Vagina (tissue), 2 donors: ENCODE results near the gene WDFY1. TPM values are rescaled to one million over a fixed set of nuclear protein-coding genes. Genes with fewer than 3 reads are reported as not detected.

Experiments used
- DNase-seq, 2 donors: peaks; one replicate each; pipeline ENCODE4 v3.0.0-alpha.2; 2017; ENCODE audit errors: extremely low spot score in 2 of 2
- H3K27ac ChIP-seq: fragments of 200-600 bp; sonication (generic); one replicate; pipeline ENCODE4 v1.5.1; 2019
- H3K27me3 ChIP-seq: fragments of 200-600 bp; sonication (generic); one replicate; pipeline ENCODE4 v1.5.1; 2019
- H3K36me3 ChIP-seq, 2 donors: fragments of 200-600 bp; sonication (generic); one replicate each; pipeline ENCODE4 v1.5.1; 2017 to 2019
- H3K4me1 ChIP-seq: fragments of 200-600 bp; sonication (generic); one replicate; pipeline ENCODE4 v1.5.1; 2019
- H3K4me3 ChIP-seq, 2 donors: fragments of 200-600 bp; sonication (generic); 1 replicate in 1 of 2; 2 replicates in 1 of 2; pipeline ENCODE4 v1.5.1; 2016 to 2019
- H3K9me3 ChIP-seq: fragments of 200-600 bp; sonication (generic); one replicate; pipeline ENCODE4 v1.5.1; 2019
- CTCF ChIP-seq, 3 experiments: fragments of 450-650 bp in 2 of 3; fragments of 200-600 bp in 1 of 3; sonication (generic) in 1 of 3; IDR thresholded peaks; one replicate each; pipeline ENCODE4 v1.5.1; 2017 to 2019; ENCODE audit warnings: antibody characterized with exemption in 3 of 3, mild to moderate bottlenecking in 2 of 3, moderate library complexity in 2 of 3
- POLR2A ChIP-seq, 2 donors: fragments of 450-650 bp; IDR thresholded peaks; one replicate each; pipeline ENCODE4 v1.6.1; 2017; ENCODE audit warnings: antibody characterized with exemption in 2 of 2, mild to moderate bottlenecking in 2 of 2, moderate library complexity in 2 of 2
- POLR2AphosphoS5 ChIP-seq, 2 donors: sonication (generic); formaldehyde crosslinking; IDR thresholded peaks; one replicate each; pipeline ENCODE4 v1.9.0; 2017; ENCODE audit warnings: antibody characterized with exemption in 2 of 2, mild to moderate bottlenecking in 2 of 2, low read depth in 1 of 2; ENCODE audit not compliant: insufficient read depth in 1 of 2
- intact Hi-C: fragments of 100-400 bp; cut with DNase I; formaldehyde crosslinking; loops from one replicate; pipeline ENCODE4 v1.15.1; 2023
- total RNA-seq: library from RNA; depleted of rRNA; stranded (reverse); fragments of >200 nt; gene quantifications from one replicate; pipeline ENCODE4 v1.2.3, GENCODE V29; 2016

WDFY1 gene
- total RNA-seq, 1 donor from 2014 or later = 44.2 TPM

GRCh38 chr2:223909001-223909741 is 36.0 kb downstream of the WDFY1 start:
- H3K9me3 ChIP-seq = no peaks in the 10 kb centered on the region
- intact Hi-C loops = no loop called here
- TF ChIP-seq POLR2A (IDR thresholded peaks at IDR 0.05) (no peak), CTCF (IDR thresholded peaks at IDR 0.05) (no peak)
- no peaks in the 10 kb centered on the region for H3K4me1 ChIP-seq
- no peaks in the 10 kb centered on the region for H3K27me3 ChIP-seq
- DNase-seq = no peak
- no peak overlapping the region for H3K4me3 ChIP-seq
- peaks cover 0 to 10% of the 10 kb centered on the region in 2 donors for H3K36me3 ChIP-seq
- H3K27ac ChIP-seq = no peak overlapping the region

GRCh38 chr2:223908304-223908998 is 36.7 kb downstream of the WDFY1 start:
- H3K4me3 ChIP-seq = no peak overlapping the region
- no peaks in the 10 kb centered on the region for H3K9me3 ChIP-seq
- no peak overlapping the region for H3K27ac ChIP-seq
- intact Hi-C loops = no loop called here
- peaks cover 0 to 10% of the 10 kb centered on the region in 2 donors for H3K36me3 ChIP-seq
- DNase-seq = no peak
- no peaks in the 10 kb centered on the region for H3K4me1 ChIP-seq
- TF ChIP-seq POLR2A (IDR thresholded peaks at IDR 0.05) = no peak
- TF ChIP-seq POLR2AphosphoS5 (IDR thresholded peaks at IDR 0.05; ENCODE audit: insufficient read depth in 1 of 2, low read depth in 1 of 2) = no peak
- TF ChIP-seq CTCF (IDR thresholded peaks at IDR 0.05) = no peak
- H3K27me3 ChIP-seq = no peaks in the 10 kb centered on the region

- intact Hi-C loops = no loop called here
- Histone ChIP-seq H3K27ac (no peak overlapping the region), H3K4me1 (no peaks in the 10 kb centered on the region), H3K9me3 (no peaks in the 10 kb centered on the region), H3K4me3 (no peak overlapping the region), H3K36me3 (peaks cover 0 to 13% of the 10 kb centered on the region in 2 donors), H3K27me3 (no peaks in the 10 kb centered on the region)
- DNase-seq = no peak
- no peak for TF ChIP-seq POLR2AphosphoS5 (IDR thresholded peaks at IDR 0.05; ENCODE audit: insufficient read depth in 1 of 2, low read depth in 1 of 2)
- no peak for TF ChIP-seq POLR2A (IDR thresholded peaks at IDR 0.05)
- TF ChIP-seq CTCF (IDR thresholded peaks at IDR 0.05) = no peak
Observed at GRCh38 chr2:223905996-223906395, 39.1 kb downstream of the WDFY1 start.

GRCh38 chr2:223901854-223902253 is 43.3 kb downstream of the WDFY1 start:
- Histone ChIP-seq H3K36me3 (peaks cover 0 to 29% of the 10 kb centered on the region in 2 donors), H3K9me3 (no peaks in the 10 kb centered on the region), H3K27ac (no peak overlapping the region), H3K4me3 (no peak overlapping the region), H3K27me3 (no peaks in the 10 kb centered on the region), H3K4me1 (no peaks in the 10 kb centered on the region)
- no peak for DNase-seq
- intact Hi-C loops = no loop called here
- TF ChIP-seq POLR2AphosphoS5 (IDR thresholded peaks at IDR 0.05; ENCODE audit: insufficient read depth in 1 of 2, low read depth in 1 of 2) = no peak
- no peak for TF ChIP-seq POLR2A (IDR thresholded peaks at IDR 0.05)
- no peak for TF ChIP-seq CTCF (IDR thresholded peaks at IDR 0.05)

GRCh38 chr2:223901311-223901710 is 43.8 kb downstream of the WDFY1 start:
- Histone ChIP-seq H3K9me3 (no peaks in the 10 kb centered on the region), H3K27ac (no peak overlapping the region), H3K27me3 (no peaks in the 10 kb centered on the region), H3K4me1 (no peaks in the 10 kb centered on the region), H3K36me3 (peaks cover 0 to 29% of the 10 kb centered on the region in 2 donors), H3K4me3 (no peak overlapping the region)
- TF ChIP-seq POLR2AphosphoS5 (IDR thresholded peaks at IDR 0.05; ENCODE audit: insufficient read depth in 1 of 2, low read depth in 1 of 2) = no peak
- no peak for TF ChIP-seq POLR2A (IDR thresholded peaks at IDR 0.05)
- no peak for TF ChIP-seq CTCF (IDR thresholded peaks at IDR 0.05)
- DNase-seq = no peak
- intact Hi-C loops = no loop called here
